ENCODE results near the gene MACROD2.

DNA sequence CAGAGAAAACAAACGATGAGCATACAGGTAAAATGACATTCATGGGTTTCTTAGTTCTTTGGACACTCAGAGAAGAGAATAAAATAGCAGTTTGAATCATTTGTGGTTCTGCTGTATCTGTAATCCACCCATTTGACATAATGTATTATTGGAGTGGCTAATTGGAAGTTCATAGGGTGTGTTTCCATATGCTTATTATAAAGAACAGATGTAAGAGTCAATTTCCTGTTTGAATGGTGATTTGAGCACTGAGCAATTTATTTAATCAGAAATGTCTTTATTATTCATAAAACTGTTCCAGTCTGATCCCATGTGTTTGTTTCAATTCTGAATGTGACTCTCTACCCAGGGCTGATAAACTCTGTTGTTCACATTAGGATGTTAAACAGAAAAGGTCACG lies 1638.8 kb downstream of the MACROD2 start:
- TF ChIP-seq, protein P1, sequence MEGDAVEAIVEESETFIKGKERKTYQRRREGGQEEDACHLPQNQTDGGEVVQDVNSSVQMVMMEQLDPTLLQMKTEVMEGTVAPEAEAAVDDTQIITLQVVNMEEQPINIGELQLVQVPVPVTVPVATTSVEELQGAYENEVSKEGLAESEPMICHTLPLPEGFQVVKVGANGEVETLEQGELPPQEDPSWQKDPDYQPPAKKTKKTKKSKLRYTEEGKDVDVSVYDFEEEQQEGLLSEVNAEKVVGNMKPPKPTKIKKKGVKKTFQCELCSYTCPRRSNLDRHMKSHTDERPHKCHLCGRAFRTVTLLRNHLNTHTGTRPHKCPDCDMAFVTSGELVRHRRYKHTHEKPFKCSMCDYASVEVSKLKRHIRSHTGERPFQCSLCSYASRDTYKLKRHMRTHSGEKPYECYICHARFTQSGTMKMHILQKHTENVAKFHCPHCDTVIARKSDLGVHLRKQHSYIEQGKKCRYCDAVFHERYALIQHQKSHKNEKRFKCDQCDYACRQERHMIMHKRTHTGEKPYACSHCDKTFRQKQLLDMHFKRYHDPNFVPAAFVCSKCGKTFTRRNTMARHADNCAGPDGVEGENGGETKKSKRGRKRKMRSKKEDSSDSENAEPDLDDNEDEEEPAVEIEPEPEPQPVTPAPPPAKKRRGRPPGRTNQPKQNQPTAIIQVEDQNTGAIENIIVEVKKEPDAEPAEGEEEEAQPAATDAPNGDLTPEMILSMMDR (IDR thresholded peaks at IDR 0.05) = no peak
- TF ChIP-seq POLR2A (IDR thresholded peaks at IDR 0.05) = no peak

Data from uterus (tissue), 2 donors.